ENCODE measurements around the gene PFKFB4.

PFKFB4 gene

GRCh38 chr3:48556796-48557626 is at the start of gene PFKFB4:
PFKFB4 (minus strand) TSS chr3:48556803; CDS start chr3:48556777, 26 bp downstream.
- peak within 1 kb of the TSS; percentile 90 for H3K27ac ChIP-seq
- no peak for TF ChIP-seq CTCF (conservative IDR thresholded peaks at IDR 0.05)

- TF ChIP-seq CTCF (conservative IDR thresholded peaks at IDR 0.05) = no peak
- H3K27ac ChIP-seq = no peak overlapping the region
Observed at GRCh38 chr3:48601622-48601994, 45.0 kb upstream of the PFKFB4 start.

- H3K27ac ChIP-seq = no peak overlapping the region
- TF ChIP-seq CTCF (conservative IDR thresholded peaks at IDR 0.05) = no peak
Observed at GRCh38 chr3:48600711-48601621, 44.4 kb upstream of the PFKFB4 start.

- no peak overlapping the region for H3K27ac ChIP-seq
Observed at GRCh38 chr3:48599509-48600285, 43.1 kb upstream of the PFKFB4 start.

GRCh38 chr3:48599077-48599501 is 42.5 kb upstream of the PFKFB4 start:
- H3K27ac ChIP-seq = no peak overlapping the region
- no peak for TF ChIP-seq CTCF (conservative IDR thresholded peaks at IDR 0.05)

More at GRCh38 chr3:48599509-48600285, 43.1 kb upstream of the PFKFB4 start:
- TF ChIP-seq CTCF (conservative IDR thresholded peaks at IDR 0.05) = no peak

- H3K27ac ChIP-seq = no peak overlapping the region
- no peak for TF ChIP-seq CTCF (conservative IDR thresholded peaks at IDR 0.05)
Observed at GRCh38 chr3:48598323-48599076, 41.9 kb upstream of the PFKFB4 start.
